Endodermal cell (in vitro differentiated cells): ENCODE results near the gene VAV2. TPM values are rescaled to one million over a fixed set of nuclear protein-coding genes. Genes with fewer than 3 reads are reported as not detected.

ENCODE experiments used
- DNase-seq: peaks from one replicate; pipeline ENCODE4 v3.0.0-alpha.2; 2017
- H3K27ac ChIP-seq: 2 replicates; pipeline ENCODE4 v1.5.1; 2013; ENCODE audit warnings: mild to moderate bottlenecking, low read depth, low read length, moderate library complexity
- H3K27me3 ChIP-seq: 2 replicates; pipeline ENCODE4 v1.6.1; 2013; ENCODE audit warnings: mild to moderate bottlenecking, low read length, moderate library complexity; ENCODE audit not compliant: insufficient read depth, control insufficient read depth, poor library complexity, severe bottlenecking
- H3K36me3 ChIP-seq: 2 replicates; pipeline ENCODE4 v1.7.0; 2013; ENCODE audit warnings: mild to moderate bottlenecking, low read length, moderate library complexity; ENCODE audit not compliant: control insufficient read depth, insufficient read depth
- H3K4me1 ChIP-seq: one replicate; pipeline ENCODE4 v1.7.0; 2013; ENCODE audit warnings: low read length; ENCODE audit not compliant: control insufficient read depth, insufficient read depth
- H3K4me3 ChIP-seq: 2 replicates; pipeline ENCODE4 v1.5.1; 2013; ENCODE audit warnings: mild to moderate bottlenecking, low read length, moderate library complexity
- H3K9ac ChIP-seq: 2 replicates; pipeline ENCODE4 v1.6.1; 2013; ENCODE audit warnings: mild to moderate bottlenecking, low read length, moderate library complexity; ENCODE audit not compliant: poor library complexity, severe bottlenecking; ENCODE audit errors: extremely low read depth
- H3K9me3 ChIP-seq: 2 replicates; pipeline ENCODE4 v1.6.1; 2013; ENCODE audit warnings: mild to moderate bottlenecking, low read length, moderate library complexity; ENCODE audit not compliant: control insufficient read depth
- H3K27ac Mint-ChIP-seq: 2 replicates; pipeline ENCODE4 v1.8.0; 2020; ENCODE audit warnings: mixed read lengths
- H3K27me3 Mint-ChIP-seq: 2 replicates; pipeline ENCODE4 v1.8.0; 2021; ENCODE audit warnings: mild to moderate bottlenecking, mixed read lengths; ENCODE audit not compliant: insufficient read depth
- H3K36me3 Mint-ChIP-seq: 2 replicates; pipeline ENCODE4 v1.8.0; 2020; ENCODE audit warnings: low read depth, mixed read lengths
- H3K4me1 Mint-ChIP-seq: 2 replicates; pipeline ENCODE4 v1.8.0; 2020; ENCODE audit warnings: mixed read lengths
- H3K4me3 Mint-ChIP-seq: 2 replicates; pipeline ENCODE4 v1.8.0; 2020; ENCODE audit warnings: mild to moderate bottlenecking, moderate library complexity, mixed read lengths
- H3K9me3 Mint-ChIP-seq: 2 replicates; pipeline ENCODE4 v1.8.0; 2020; ENCODE audit warnings: mild to moderate bottlenecking, mixed read lengths
- CTCF ChIP-seq: fragments of 200-600 bp; sonication (generic); conservative IDR thresholded peaks from 2 replicates; pipeline ENCODE4 v1.5.0; 2021; ENCODE audit warnings: antibody characterized with exemption, mild to moderate bottlenecking
- WGBS, 2 experiments: methylation state at CpG; one replicate each; pipeline versions ENCODE4 v1.1.5 to v1.1.7; 2013; ENCODE audit warnings: missing lambda C conversion rate in 2 of 2, mixed read lengths in 1 of 2; ENCODE audit not compliant: insufficient coverage in 1 of 2, insufficient read length in 1 of 2; 5-methylcytosine and 5-hydroxymethylcytosine counted together
- total RNA-seq, 2 donors: library from RNA; stranded (reverse); fragmentation: NEBNext Ultra II Directional in 1 of 2; extraction: Animal tissue kit (Norgen Biotek cat#: 25700) in 1 of 2; gene quantifications; 2 replicates in 1 of 2; 3 replicates in 1 of 2; pipeline ENCODE4 v1.2.1, GENCODE V29; 2021

Gene VAV2
- total RNA-seq, 2 donors from 2014 or later: 29.8 to 35.9 TPM

DNA sequence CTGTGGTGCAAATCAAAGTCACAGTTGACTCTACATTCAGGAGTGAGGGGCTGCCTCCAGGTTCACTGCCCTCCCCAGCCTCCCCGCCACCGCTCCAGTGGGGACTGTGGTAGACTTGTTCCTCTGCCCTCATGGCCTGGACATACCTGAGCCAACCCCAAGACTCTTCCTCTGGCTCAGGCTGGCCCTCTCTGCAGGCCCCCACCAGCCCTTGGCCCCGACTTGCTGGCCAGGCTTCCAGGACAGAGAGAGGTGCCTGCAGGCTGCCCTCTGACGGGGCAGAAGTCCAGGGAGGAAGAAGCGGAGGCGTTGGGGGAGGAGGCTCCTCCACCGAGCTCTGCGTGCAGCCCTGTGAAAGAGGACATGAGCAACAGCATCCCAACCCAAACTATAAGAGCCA lies 251.2 kb downstream of the VAV2 start:
- Mint-ChIP-seq H3K36me3 (no peaks in the 10 kb centered on the region), H3K27ac (no peak overlapping the region), H3K27me3 (no peaks in the 10 kb centered on the region), H3K9me3 (peaks cover 5% of the 10 kb centered on the region), H3K4me1 (peaks cover 2% of the 10 kb centered on the region), H3K4me3 (no peak overlapping the region)
- H3K27me3 ChIP-seq: no peaks in the 10 kb centered on the region
- H3K4me1 ChIP-seq: peaks cover 2% of the 10 kb centered on the region
- H3K9me3 ChIP-seq: no peaks in the 10 kb centered on the region
- 83 to 93% methylated on average over 2 to 8 of the region's 8 CpGs for WGBS, 2 experiments
- no peak for DNase-seq
- no peak overlapping the region for H3K4me3 ChIP-seq
- H3K36me3 ChIP-seq: no peaks in the 10 kb centered on the region
- no peak for TF ChIP-seq CTCF
- H3K9ac ChIP-seq: no peak overlapping the region
- H3K27ac ChIP-seq: no peak overlapping the region

- H3K9ac ChIP-seq: no peak overlapping the region
- no peak overlapping the region for H3K4me3 ChIP-seq
- Mint-ChIP-seq H3K4me3 (no peak overlapping the region), H3K27me3 (no peaks in the 10 kb centered on the region), H3K4me1 (peaks cover 5% of the 10 kb centered on the region), H3K36me3 (no peaks in the 10 kb centered on the region), H3K27ac (no peak overlapping the region), H3K9me3 (peaks cover 3% of the 10 kb centered on the region)
- no peak for DNase-seq
- no peak for TF ChIP-seq CTCF
- H3K9me3 ChIP-seq: no peaks in the 10 kb centered on the region
- H3K36me3 ChIP-seq: no peaks in the 10 kb centered on the region
- WGBS, 2 experiments: 89 to 92% methylated on average over 13 to 17 of the region's 17 CpGs
- H3K27me3 ChIP-seq: no peaks in the 10 kb centered on the region
- H3K27ac ChIP-seq: no peak overlapping the region
- H3K4me1 ChIP-seq: peaks cover 2% of the 10 kb centered on the region
Measured at GRCh38 chr9:133739408-133740280, 252.5 kb downstream of the VAV2 start.

DNA sequence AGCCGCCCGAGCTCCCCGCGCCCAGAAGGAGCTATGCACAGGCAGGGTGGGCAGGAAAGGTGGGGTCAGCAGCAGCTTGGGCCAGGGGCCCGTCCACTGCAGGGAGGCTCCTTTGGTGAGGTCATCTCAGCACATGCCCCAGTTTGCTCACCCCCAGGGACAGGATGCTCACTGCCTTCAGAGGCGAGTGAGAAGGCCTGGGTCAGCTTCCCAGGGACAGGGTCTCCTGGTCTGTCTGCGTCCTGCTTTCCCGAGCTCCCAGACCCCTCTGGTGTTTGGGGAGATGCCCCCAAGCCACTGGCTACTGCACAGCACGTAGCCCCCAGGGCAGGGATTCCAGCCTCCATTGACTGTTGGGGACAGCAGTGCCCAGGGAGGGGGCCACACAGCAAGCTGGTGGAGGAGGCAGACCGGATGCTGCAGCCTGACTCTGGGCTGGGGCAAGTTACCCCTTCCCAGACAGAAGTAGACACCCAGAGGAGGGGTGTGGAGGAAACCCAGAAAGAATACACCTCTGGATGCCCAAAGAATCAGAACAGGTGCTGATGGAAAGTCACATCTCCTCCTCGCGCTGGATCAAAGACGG lies 253.4 kb downstream of the VAV2 start:
- Histone ChIP-seq H3K36me3 (no peaks in the 10 kb centered on the region), H3K27me3 (no peaks in the 10 kb centered on the region), H3K9ac (no peak overlapping the region), H3K9me3 (no peaks in the 10 kb centered on the region), H3K27ac (peak overlapping the region; percentile 11), H3K4me1 (peaks cover 2% of the 10 kb centered on the region), H3K4me3 (no peak overlapping the region)
- TF ChIP-seq CTCF: no peak
- H3K36me3 Mint-ChIP-seq: no peaks in the 10 kb centered on the region
- WGBS, 2 experiments: 87 to 90% methylated on average over 10 to 13 of the region's 13 CpGs
- H3K4me1 Mint-ChIP-seq: peaks cover 5% of the 10 kb centered on the region
- no peak overlapping the region for H3K27ac Mint-ChIP-seq
- H3K4me3 Mint-ChIP-seq: peak overlapping the region; percentile 48
- no peaks in the 10 kb centered on the region for H3K9me3 Mint-ChIP-seq
- no peak for DNase-seq
- no peaks in the 10 kb centered on the region for H3K27me3 Mint-ChIP-seq
